NOMO-1 treated with DMSO at 0.1 percent for 48 hours (cell line): ENCODE results near the gene SCYGR7.
"Not testable (repeated sequence)": the region's sequence is repeated elsewhere in the genome, so short reads cannot be mapped to it uniquely, and the experiment has no call there.

Source experiments
- DNase-seq: peaks from one replicate; lab custom pipeline; 2025; ENCODE audit not compliant: unreplicated experiment; lab: John Stamatoyannopoulos, UW

The SCYGR7 gene

GRCh38 chr2:227728035-227728434 lies at the start of gene SCYGR7:
Gene SCYGR7, plus strand, starts transcription at chr2:227728335. Its CDS starts 0 bp downstream, at chr2:227728335.
- DNase-seq, result no peak

- no peak for DNase-seq
Observed at GRCh38 chr2:227684258-227684657, 43.9 kb upstream of the SCYGR7 start.

GRCh38 chr2:227687189-227687588 lies 40.9 kb upstream of the SCYGR7 start:
- no peak for DNase-seq

DNA sequence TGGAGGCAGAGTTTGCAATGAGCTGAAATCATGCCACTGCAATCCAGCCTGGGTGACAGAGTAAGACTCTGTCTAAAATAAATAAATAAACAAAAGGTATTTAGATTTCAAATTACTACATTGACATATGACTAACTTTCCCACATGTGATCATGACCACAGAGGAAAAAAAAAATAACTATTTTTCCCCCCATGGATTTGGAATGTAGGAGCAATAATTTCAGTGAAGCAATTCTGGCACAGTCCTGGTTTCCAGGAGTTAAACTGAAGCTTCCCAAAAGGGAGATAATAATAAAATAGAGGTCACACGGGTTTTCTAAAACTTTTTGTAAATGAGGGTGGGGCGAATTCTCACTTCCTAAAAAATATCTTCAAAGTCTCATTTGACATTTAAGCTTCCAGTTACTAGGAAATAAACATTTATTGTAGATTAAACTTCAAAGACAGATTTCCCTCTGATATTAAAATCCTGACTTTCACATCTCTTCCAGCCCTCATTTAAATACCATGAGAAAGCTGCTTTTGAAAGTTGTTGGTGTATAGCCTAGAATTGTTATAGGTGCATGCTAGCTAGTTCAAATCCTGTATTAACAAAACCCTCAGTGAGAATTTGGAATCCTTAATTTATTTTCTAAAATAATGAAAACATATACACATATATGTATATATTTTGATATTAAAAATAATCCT lies 31.0 kb upstream of the SCYGR7 start:
- DNase-seq, result no peak

- DNase-seq, result no peak
Observed at GRCh38 chr2:227701556-227701955, 26.6 kb upstream of the SCYGR7 start.

- no peak for DNase-seq
Observed at GRCh38 chr2:227703280-227703732, 24.8 kb upstream of the SCYGR7 start.

DNA sequence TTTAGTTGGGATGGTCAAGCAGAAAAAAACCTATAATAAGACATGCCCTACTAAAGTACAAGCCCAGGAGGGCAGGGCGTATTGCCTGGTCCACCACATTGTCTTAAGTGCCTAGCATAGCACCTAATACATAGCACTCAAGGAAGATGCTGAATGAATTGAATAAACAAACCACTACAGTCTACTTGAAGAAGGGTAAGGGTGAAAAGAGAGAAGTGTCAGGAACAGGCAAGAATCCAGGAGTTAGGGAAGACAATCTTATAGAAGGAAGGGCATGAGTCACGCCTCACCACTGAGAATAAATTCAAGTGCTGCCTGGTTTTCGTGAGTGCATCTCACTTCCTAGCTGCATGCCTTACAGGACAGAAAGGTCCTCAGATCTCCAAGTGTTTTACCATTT lies 24.2 kb upstream of the SCYGR7 start:
- no peak for DNase-seq

DNA sequence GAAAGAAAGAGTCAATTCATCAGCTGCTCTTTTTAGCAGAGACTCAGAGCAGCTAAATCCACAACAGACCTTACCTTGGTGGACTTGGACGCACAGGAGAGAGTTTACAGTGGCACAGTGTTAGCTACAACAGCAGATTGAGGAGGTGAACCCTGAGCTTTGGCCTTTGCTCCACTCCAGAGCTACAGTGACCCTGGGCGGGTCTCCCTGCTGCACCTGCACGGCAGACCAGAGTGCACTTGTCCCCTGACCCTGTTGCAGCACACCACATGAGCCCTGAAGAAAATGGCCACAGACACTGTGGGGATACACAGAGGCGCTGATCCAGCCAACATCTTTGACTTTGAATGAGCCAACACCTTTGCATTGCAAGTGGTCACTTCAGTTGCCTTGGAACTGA lies 21.3 kb upstream of the SCYGR7 start:
- DNase-seq, result no peak

GRCh38 chr2:227707390-227707789 lies 20.7 kb upstream of the SCYGR7 start:
- DNase-seq, result no peak

GRCh38 chr2:227710986-227711385 lies 17.1 kb upstream of the SCYGR7 start:
- DNase-seq, result no peak

DNA sequence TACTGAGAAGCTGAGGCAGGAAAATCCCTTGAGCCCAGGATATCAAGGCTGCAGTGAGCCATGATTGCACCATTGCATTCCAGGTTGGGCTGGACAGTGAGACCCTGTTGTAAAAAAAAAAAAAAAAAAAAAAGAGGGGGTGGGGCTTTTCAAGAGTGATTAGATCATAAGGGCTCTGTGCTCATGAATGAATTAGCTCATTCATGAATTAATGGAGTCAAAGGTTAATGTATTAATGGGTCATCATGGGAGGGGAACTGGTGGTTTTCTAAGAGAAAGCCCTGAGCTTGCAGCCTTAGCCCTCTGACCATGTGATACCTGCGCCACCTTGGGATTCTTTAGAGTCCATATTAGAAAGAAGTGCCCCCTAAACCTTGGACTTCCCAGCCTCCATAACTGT lies 14.8 kb upstream of the SCYGR7 start:
- no peak for DNase-seq

GRCh38 chr2:227716501-227716900 lies 11.6 kb upstream of the SCYGR7 start:
- no peak for DNase-seq

DNA sequence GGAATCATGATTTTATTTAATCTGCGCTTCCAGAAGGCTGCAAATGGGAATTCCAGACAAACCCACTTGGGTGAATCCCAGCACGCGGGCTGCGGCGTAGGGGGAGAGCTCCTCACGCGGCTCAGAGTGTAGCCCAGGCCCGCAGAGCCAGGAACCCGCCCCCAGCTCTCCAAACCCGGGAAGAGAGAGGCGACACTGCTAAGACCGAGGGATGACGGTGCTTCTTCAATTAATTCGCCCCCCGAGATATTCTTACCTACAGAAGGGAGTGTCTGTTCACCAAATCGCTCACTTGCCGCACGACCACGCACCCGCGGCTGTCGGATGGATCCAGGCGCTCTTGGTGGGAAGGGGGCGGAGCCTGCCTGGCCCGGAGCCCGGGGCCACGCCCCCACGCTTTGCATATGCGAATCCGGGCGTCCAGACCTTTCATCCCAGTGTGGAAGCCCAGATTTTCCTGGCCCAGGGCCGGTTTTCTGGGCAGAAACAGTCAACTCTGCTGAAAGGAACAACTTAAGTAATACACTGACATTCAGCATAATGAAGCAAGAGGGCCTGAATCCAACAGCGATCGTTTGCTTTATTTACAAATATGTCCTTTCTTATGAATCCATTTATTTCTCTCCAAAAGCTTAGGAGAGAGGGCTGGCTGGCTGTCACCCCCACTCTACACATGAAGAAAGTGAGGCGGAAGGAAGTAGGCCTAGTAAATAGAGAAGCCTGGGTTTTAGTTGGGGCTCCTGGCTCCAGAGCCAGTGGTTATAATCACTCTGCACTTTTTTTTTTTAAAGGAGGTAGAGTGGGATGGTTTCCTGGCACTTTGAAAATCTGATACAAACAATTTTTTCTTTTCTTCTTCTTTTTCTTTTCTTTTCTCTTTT lies 10.2 kb upstream of the SCYGR7 start, which contains the start of gene SLC19A3:
SLC19A3 (minus strand) TSS at position 342 of the 881 bp plus-strand sequence. CDS start 15,710 bp downstream, outside the sequence.
- DNase-seq, result no peak

- no peak for DNase-seq
Observed at GRCh38 chr2:227719641-227720040, 8.5 kb upstream of the SCYGR7 start.

DNA sequence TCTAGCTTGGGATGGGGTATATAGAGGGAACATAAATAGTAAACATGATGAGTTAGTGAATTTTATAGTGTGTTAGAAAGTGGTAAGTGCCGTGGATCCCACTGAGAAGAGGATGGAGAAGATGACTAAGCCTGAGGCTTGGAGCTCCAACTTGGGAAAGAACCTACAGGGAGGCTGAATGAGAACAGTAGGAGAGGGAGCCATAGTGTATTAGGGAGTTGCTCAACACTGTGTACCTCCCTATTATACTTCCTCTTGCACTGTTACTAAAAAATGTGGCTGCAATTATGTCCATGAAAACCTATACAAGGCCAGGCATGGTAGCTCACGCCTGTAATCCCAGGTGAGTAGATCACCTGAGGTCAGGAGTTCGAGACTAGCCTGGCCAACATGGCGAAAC lies 7.5 kb upstream of the SCYGR7 start:
- DNase-seq, result no peak

DNA sequence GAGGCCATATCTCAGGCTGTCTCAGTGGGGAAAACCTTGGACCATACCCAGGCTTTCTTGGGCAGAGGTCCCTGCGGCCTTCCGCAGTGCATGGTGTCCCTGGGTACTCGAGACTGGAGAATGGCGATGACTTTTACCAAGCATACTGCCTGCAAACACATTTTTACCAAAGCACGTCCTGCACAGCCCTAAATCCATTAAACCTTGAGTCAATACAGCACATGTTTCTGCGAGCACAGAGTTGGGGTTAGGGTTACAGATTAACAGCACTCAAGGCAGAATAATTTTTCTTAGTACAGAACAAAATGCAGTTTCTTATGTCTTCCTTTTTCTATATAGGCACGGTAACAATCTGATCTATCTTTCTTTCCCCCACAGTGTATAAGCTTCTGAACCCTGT lies 5.3 kb upstream of the SCYGR7 start:
- not testable (repeated sequence) for DNase-seq

DNA sequence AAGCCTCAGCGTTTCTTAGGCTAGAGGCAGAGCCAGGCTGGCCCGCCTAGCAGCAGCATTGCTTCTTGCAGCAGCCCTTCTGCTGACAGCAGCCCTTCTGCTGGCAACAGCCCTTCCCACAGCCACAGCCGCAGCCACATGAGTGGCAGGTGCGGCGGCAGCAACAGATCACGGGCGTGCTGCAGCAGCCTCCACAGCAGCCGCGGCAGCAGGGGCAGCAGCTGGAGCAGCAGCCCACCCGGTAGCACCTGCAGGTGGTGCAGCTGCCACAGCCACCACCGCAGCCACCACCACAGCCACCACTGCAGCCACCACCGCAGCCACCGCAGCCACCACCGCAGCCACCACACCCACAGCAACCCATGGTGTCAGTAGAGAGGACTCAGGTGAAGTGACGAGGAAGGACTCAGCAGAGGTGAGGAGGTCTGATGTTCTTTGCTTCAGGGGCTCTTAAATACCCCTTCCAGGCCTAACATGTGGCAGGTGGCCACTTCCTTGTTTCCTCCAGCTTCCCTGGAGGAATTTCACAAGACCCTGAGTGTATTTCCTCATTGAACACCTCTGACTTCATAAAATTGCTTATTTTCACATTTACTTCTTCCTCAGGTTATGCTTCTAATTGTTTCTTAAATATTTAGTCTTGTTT lies 3.6 kb upstream of the SCYGR7 start, which contains the start of gene SCYGR6:
SCYGR6 (minus strand) TSS at position 364 of the 646 bp plus-strand sequence; CDS start at position 364, 0 bp downstream.
- DNase-seq, result peak; percentile 53

DNA sequence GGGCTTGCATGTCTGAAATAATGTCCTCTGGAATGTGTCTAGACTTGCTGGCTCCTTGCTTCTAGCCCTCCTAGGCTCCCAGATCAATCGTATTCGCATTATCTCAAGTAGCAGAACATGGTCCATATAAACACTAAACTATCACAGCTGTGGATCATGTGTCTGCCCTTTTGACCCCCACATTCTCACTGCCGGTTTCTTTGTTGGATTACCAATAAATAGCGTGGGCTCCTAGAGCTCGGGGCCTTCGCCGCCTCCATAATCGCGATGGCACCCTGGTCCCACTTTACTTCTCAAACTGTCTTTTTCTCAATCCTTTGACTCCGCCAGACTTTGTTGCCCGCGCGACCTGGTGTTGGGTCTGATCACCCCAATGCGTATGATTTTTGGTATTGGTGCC lies 11.2 kb downstream of the SCYGR7 start:
- no peak for DNase-seq

DNA sequence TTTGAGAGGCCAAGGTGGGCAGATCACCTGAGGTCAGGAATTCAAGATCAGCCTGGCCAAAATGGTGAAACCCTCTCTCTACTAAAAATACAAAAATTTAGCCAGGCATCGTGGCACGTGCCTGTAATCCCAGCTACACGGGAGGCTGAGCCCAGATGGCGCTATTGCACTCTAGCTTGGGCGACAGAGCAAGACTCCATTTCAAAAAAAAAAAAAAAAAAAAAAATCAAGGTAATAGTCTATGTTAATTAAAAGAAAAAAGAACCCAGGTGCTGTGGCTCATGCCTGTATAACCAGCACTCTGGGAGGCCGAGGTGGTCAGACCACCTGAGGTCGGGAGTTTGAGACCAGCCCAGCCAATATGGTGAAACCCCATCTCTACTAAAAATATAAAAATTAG lies 12.6 kb downstream of the SCYGR7 start:
- DNase-seq, result not testable (repeated sequence)

DNA sequence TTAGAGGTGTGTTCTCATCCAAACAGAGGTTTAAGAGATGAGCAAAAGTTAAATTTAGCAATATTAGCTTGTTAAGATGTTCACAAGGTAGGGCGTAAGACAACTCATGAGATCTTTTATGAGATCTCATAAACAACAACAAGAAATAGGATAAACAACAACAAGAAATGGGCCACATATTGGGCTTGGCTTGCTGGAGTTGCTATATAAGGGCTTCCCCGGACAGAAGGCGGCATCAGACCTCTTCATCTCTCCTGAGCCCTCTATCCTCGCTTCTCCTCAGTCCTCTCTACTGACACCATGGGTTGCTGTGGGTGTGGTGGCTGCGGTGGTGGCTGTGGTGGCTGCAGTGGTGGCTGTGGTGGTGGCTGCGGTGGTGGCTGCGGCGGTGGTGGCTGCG lies 17.5 kb downstream of the SCYGR7 start, which contains the start of gene SCYGR8:
SCYGR8 (plus strand) TSS at position 301 of the 400 bp plus-strand sequence; CDS start at position 301, 0 bp downstream.
- DNase-seq, result no peak

GRCh38 chr2:227748079-227748478 lies 19.9 kb downstream of the SCYGR7 start:
- no peak for DNase-seq
